PFSK-1 (cell line): ENCODE measurements around the gene CRYGA.

Experiments
- POLR2AphosphoS5 ChIP-seq: IDR thresholded peaks from 2 replicates; pipeline ENCODE4 v1.6.1; 2012; ENCODE audit warnings: low read depth, mild to moderate bottlenecking, control low read depth, low read length, moderate library complexity
- SIN3A ChIP-seq: IDR thresholded peaks from 2 replicates; pipeline ENCODE4 v1.6.1; 2012; ENCODE audit warnings: mild to moderate bottlenecking, low read length, moderate library complexity, borderline replicate concordance; ENCODE audit not compliant: insufficient read depth
- TAF1 ChIP-seq: IDR thresholded peaks from 2 replicates; pipeline ENCODE4 v1.6.1; 2012; ENCODE audit warnings: low read length, control low read depth, borderline replicate concordance; ENCODE audit not compliant: insufficient read depth
- TF ChIP-seq, protein P1 (sequence below), 2 experiments: IDR thresholded peaks; 2 replicates each; pipeline versions ENCODE4 v1.6.1 to v1.8.0; 2011 to 2012; ENCODE audit warnings: low read depth in 2 of 2, low read length in 2 of 2, control low read depth in 1 of 2, inconsistent platforms in 1 of 2, mild to moderate bottlenecking in 1 of 2, moderate library complexity in 1 of 2; ENCODE audit not compliant: insufficient read depth in 1 of 2

DNA sequence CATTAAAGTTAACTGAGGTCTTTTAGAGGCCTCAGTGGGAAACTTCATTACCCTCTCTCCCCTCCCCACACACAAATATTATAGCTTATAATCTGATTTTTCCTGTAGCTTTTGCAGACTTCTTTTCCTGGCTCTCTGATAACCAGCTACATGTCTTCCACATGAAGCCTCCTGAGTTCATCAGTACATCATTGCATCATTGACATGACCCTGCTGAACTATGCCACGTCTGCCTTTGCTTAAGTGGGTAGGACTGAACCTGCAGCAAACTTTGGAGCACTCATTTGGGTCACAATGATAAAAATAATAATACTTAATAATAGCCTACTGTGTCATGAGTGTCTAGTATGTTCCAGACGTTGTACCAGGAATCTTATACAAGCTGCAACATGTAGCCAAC, 7.0 kb downstream of the CRYGA start:
- no peak for TF ChIP-seq TAF1
- TF ChIP-seq POLR2AphosphoS5: no peak
- TF ChIP-seq, protein P1, sequence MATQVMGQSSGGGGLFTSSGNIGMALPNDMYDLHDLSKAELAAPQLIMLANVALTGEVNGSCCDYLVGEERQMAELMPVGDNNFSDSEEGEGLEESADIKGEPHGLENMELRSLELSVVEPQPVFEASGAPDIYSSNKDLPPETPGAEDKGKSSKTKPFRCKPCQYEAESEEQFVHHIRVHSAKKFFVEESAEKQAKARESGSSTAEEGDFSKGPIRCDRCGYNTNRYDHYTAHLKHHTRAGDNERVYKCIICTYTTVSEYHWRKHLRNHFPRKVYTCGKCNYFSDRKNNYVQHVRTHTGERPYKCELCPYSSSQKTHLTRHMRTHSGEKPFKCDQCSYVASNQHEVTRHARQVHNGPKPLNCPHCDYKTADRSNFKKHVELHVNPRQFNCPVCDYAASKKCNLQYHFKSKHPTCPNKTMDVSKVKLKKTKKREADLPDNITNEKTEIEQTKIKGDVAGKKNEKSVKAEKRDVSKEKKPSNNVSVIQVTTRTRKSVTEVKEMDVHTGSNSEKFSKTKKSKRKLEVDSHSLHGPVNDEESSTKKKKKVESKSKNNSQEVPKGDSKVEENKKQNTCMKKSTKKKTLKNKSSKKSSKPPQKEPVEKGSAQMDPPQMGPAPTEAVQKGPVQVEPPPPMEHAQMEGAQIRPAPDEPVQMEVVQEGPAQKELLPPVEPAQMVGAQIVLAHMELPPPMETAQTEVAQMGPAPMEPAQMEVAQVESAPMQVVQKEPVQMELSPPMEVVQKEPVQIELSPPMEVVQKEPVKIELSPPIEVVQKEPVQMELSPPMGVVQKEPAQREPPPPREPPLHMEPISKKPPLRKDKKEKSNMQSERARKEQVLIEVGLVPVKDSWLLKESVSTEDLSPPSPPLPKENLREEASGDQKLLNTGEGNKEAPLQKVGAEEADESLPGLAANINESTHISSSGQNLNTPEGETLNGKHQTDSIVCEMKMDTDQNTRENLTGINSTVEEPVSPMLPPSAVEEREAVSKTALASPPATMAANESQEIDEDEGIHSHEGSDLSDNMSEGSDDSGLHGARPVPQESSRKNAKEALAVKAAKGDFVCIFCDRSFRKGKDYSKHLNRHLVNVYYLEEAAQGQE (IDR thresholded peaks at IDR 0.05; ENCODE audit: insufficient read depth in 1 of 2, low read depth in 2 of 2, low read length in 2 of 2): no peak
- TF ChIP-seq SIN3A: no peak
